T1000 (cell line): Measurements from ENCODE around the gene KIF26B.
"Not testable (repeated sequence)": the region's sequence is repeated elsewhere in the genome, so short reads cannot be mapped to it uniquely, and the experiment has no call there.

ENCODE experiments used
- DNase-seq: peaks from one replicate; lab custom pipeline; 2025; ENCODE audit warnings: mixed read lengths; lab: John Stamatoyannopoulos, UW

KIF26B gene

GRCh38 chr1:245651093-245651492, 496.3 kb downstream of the KIF26B start:
- no peak for DNase-seq

GRCh38 chr1:245652116-245652515, 497.3 kb downstream of the KIF26B start:
- no peak for DNase-seq

GRCh38 chr1:245652660-245653427, 498.1 kb downstream of the KIF26B start:
- DNase-seq = no peak

GRCh38 chr1:245654460-245655050, 499.8 kb downstream of the KIF26B start:
- no peak for DNase-seq

GRCh38 chr1:245656189-245656717, 501.5 kb downstream of the KIF26B start:
- DNase-seq = no peak

- DNase-seq = no peak
Observed at GRCh38 chr1:245657371-245657770, 502.6 kb downstream of the KIF26B start.

GRCh38 chr1:245663373-245663772, 508.6 kb downstream of the KIF26B start:
- no peak for DNase-seq

GRCh38 chr1:245663841-245664240, 509.1 kb downstream of the KIF26B start:
- DNase-seq = no peak

- no peak for DNase-seq
Observed at GRCh38 chr1:245666412-245666811, 511.6 kb downstream of the KIF26B start.

GRCh38 chr1:245671349-245671748, 516.6 kb downstream of the KIF26B start:
- DNase-seq = no peak

GRCh38 chr1:245671966-245672767, 517.4 kb downstream of the KIF26B start:
- no peak for DNase-seq

GRCh38 chr1:245672836-245673656, 518.3 kb downstream of the KIF26B start:
- DNase-seq = not testable (repeated sequence)

GRCh38 chr1:245673881-245674414, 519.2 kb downstream of the KIF26B start:
- DNase-seq = no peak

- no peak for DNase-seq
Observed at GRCh38 chr1:245677461-245678240, 522.9 kb downstream of the KIF26B start.

- DNase-seq = no peak
Observed at GRCh38 chr1:245678860-245679411, 524.2 kb downstream of the KIF26B start.

GRCh38 chr1:245679821-245680780, 525.3 kb downstream of the KIF26B start:
- no peak for DNase-seq

GRCh38 chr1:245682638-245683628, 528.1 kb downstream of the KIF26B start:
- no peak for DNase-seq

- DNase-seq = no peak
Observed at GRCh38 chr1:245683676-245684075, 528.9 kb downstream of the KIF26B start.
